GM12864 (cell line): ENCODE results near the gene CELSR1.

ENCODE experiments used
- DNase-seq: peaks from one replicate; pipeline ENCODE4 v3.0.0-alpha.2; 2011; ENCODE audit warnings: low read depth
- H3K4me3 ChIP-seq: 2 replicates; pipeline ENCODE4 v1.5.1; 2011; ENCODE audit warnings: mild to moderate bottlenecking, low read depth, low read length, control low read depth
- TF ChIP-seq, protein P1 (sequence below): IDR thresholded peaks from 2 replicates; pipeline ENCODE4 v1.5.1; 2011; ENCODE audit warnings: low read depth, mild to moderate bottlenecking, moderate library complexity, low read length, control low read depth, inconsistent platforms; ENCODE audit errors: missing control alignments

Gene CELSR1

DNA sequence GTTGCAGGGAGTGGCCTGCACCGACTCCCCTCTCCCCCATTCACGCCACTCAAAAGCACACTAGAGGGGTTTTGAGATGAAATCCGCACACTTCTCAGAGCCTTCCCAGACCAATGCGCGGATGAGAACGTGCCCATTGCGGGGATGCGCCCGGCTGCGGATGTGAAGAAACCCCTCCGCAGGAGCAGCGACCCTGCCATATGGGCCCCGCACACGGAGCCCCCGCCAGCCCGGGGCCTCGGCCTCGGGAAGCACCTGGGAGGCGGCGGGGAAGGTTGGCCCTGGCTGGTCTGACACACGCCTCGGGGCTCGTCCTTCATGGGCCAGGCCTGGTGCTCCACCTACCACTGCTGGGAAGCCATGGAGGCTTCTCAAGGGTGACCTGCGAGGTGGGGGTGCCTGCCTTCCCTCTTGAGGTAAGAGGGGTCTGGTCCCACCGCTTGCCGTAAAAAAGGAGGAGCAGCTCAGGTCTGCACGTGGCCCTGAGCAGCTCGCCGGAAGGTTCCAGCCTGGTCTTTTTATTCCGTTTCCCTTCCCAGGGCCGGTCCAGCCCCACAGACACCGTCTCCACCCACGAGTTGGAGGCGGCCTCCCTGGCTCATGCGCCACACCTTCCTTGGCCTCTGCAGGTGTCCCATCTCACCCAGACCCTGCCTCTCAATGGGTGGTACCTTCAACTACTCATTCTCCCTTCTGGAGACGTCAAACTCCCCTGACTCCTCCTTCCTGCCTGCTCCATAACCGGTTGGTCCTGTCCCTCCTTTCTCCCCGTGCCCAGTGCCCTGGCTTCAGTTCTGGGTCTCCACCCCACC, 162.6 kb downstream of the CELSR1 start:
- no peak overlapping the region for H3K4me3 ChIP-seq
- TF ChIP-seq, protein P1, sequence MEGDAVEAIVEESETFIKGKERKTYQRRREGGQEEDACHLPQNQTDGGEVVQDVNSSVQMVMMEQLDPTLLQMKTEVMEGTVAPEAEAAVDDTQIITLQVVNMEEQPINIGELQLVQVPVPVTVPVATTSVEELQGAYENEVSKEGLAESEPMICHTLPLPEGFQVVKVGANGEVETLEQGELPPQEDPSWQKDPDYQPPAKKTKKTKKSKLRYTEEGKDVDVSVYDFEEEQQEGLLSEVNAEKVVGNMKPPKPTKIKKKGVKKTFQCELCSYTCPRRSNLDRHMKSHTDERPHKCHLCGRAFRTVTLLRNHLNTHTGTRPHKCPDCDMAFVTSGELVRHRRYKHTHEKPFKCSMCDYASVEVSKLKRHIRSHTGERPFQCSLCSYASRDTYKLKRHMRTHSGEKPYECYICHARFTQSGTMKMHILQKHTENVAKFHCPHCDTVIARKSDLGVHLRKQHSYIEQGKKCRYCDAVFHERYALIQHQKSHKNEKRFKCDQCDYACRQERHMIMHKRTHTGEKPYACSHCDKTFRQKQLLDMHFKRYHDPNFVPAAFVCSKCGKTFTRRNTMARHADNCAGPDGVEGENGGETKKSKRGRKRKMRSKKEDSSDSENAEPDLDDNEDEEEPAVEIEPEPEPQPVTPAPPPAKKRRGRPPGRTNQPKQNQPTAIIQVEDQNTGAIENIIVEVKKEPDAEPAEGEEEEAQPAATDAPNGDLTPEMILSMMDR: no peak
- no peak for DNase-seq

DNA sequence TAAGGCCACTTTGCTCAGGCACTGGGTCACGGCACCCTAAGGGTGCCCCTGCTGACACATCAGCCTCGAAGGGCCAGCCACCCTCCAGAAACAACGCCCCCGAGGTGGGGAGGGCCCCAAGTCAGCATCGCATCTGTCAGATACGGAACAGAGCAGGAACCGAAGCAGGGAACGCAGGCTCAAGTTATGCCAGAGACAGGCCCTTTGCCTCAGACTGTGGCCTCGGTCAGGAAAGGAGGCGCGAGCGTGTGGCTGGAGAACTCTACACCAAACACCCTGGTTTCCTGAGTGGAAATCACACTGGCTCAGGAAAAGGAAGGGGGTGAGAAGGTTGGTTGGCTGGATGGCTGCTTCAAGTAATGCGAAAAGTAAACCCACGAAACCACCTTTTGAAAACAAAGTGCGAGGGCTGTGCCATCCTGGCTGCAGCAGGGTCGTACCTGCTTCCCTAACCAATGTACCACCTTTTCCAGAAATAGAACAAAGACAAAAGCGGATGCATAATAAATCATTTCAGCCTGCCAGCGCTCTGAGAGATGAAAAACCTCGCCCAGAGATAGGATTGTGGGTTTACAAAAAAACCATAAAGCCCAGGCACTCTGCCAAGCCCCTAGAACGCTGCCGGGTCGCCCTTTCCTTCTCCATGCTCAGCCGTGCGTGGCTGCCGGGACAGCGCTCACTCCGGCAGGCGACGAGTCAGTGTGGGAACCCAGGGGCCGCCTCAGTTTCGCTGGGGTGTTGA, 163.3 kb downstream of the CELSR1 start:
- DNase-seq: no peak
- H3K4me3 ChIP-seq: no peak overlapping the region
- TF ChIP-seq, protein P1: no peak

DNA sequence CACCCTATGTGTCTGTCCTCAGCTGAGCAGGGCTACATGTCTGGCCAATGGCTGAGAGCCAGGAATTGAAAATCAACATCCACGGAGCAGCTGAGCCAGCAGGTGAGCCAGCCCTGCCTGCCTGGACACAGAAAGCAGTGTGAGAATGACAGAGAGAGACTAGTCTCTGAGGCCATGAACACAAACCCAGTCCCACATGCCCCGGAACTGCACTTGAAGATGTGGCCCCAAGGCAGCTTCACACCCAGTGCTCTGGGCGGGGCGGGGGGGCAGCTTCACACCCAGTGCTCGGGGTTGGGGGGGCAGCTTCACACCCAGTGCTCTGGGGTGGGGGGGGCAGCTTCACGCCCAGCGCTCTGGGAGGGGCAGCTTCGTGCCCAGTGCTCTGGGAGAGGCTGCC, 164.3 kb downstream of the CELSR1 start:
- H3K4me3 ChIP-seq: no peak overlapping the region
- TF ChIP-seq, protein P1: no peak
- no peak for DNase-seq

DNA sequence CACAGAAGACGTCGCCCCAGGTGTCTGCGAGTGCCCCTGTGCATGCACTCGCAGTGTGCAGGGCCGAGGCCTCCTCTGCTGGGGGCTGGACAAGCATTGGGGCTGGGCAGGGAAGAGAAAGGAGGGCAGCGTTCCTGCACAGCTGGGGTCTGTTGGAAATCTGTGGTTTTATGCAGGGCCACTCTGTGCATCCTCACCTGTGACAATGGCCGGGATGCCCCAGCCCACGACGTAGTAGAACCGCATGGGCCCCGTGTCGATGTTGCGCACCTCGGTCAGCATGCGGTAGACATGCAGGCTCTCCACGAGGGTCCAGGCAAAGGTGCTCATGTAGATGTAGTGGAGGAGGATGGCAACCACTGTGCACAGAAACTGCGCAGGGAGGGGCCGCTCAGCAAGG, 164.7 kb downstream of the CELSR1 start:
- no peak overlapping the region for H3K4me3 ChIP-seq
- TF ChIP-seq, protein P1: no peak
- DNase-seq: no peak

DNA sequence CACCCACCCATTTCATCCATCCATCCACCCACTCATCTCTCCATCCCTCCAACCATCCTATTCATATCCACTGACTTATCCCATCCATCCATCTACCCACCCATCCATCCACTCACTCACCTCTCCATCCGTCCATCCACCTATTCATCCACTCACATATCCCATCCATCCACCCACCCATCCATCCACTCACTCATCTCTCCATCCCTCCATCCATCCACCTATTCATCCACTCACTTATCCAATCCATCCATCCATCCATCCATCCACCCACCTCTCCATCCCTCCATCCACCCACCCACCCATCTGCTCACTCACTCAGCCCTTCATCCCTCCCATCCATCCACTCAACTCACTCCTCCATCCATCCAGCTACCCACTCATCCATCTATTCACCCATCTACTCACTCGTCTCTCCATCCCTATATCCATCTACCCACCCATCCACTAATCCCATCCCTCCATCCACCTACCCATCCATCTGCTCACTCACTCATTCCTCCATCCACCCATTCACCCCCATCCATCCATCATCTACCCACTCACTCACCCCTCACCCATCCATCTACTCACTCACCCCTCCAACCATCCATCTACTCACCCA, 165.7 kb downstream of the CELSR1 start:
- no peak for DNase-seq
- H3K4me3 ChIP-seq: no peak overlapping the region
- TF ChIP-seq, protein P1: no peak

DNA sequence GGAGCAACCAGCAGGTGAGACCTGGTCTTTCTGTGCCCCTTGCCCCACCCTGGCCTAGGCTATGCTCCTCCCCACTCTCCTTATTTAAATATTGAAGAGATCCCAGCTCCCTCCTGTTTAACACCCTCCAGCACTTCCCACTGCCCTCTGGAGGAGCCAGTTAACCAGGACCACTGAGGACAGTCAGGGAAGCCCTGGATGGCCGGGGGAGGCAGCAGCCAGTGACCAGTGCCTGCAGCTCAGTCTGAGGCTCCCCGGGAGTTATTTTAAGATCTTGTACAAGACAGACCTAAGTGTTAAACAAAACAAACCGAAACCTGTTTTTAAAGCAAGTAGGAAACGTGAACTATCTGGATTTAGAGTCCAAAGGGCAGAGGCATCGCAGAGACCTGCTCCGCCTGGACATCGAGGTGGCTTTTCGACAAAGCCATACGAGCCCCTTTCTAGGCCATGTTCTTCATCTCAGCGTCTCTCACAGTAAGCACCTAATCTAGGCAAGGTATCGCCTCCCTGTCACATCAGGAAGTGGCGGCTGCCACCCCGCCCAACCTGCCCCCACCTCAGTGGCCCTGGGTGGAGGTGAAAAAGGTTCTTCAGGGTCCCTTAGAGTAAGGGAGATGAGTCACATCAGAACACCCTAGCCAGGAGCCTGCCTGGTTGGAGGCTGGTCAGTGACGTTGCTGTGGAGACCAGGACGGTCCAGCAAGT, 166.7 kb downstream of the CELSR1 start:
- TF ChIP-seq, protein P1: no peak
- no peak for DNase-seq
- H3K4me3 ChIP-seq: no peak overlapping the region
